ENCODE data around the gene CRLF2.
"Not testable (repeated sequence)": the region's sequence is repeated elsewhere in the genome, so short reads cannot be mapped to it uniquely, and the experiment has no call there.

DNA sequence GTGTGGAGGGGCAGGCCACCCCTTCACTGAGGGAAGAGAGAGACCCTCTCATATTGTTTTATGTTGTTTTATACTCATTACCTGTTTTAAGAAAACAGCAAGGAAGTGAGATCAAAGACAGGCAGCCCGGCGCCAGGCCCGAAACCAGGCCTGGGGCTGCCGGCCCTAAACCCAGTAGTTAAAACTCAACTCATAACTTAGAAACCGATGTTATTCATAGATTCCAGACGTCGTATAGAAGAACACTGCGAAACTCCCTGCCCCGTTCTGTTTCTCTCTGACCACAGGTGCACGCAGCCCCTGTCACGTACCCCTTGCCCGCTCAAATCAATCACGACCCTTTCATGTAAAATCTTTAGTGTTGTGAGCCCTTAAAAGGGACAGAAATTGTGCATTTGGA, 40.5 kb downstream of the CRLF2 start:
- TF ChIP-seq, protein P1, sequence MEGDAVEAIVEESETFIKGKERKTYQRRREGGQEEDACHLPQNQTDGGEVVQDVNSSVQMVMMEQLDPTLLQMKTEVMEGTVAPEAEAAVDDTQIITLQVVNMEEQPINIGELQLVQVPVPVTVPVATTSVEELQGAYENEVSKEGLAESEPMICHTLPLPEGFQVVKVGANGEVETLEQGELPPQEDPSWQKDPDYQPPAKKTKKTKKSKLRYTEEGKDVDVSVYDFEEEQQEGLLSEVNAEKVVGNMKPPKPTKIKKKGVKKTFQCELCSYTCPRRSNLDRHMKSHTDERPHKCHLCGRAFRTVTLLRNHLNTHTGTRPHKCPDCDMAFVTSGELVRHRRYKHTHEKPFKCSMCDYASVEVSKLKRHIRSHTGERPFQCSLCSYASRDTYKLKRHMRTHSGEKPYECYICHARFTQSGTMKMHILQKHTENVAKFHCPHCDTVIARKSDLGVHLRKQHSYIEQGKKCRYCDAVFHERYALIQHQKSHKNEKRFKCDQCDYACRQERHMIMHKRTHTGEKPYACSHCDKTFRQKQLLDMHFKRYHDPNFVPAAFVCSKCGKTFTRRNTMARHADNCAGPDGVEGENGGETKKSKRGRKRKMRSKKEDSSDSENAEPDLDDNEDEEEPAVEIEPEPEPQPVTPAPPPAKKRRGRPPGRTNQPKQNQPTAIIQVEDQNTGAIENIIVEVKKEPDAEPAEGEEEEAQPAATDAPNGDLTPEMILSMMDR (IDR thresholded peaks at IDR 0.05) = not testable (repeated sequence)
- not testable (repeated sequence) for TF ChIP-seq POLR2A (IDR thresholded peaks at IDR 0.05)
